Measurements from ENCODE around the gene BEST3. TPM values are rescaled to one million over a fixed set of nuclear protein-coding genes. Genes with fewer than 3 reads are reported as not detected.

BEST3 gene
- total RNA-seq, 1 donor from 2014 or later, result not detected

GRCh38 chr12:69653703-69654102 is 45.4 kb downstream of the BEST3 start:
- Mint-ChIP-seq H3K27ac (ENCODE audit: unreplicated experiment) (no peak overlapping the region), H3K4me3 (ENCODE audit: unreplicated experiment) (no peak overlapping the region), H3K9me3 (ENCODE audit: unreplicated experiment) (peaks cover 4% of the 10 kb centered on the region), H3K36me3 (ENCODE audit: unreplicated experiment) (no peaks in the 10 kb centered on the region), H3K4me1 (ENCODE audit: low read depth, unreplicated experiment) (no peaks in the 10 kb centered on the region), H3K27me3 (ENCODE audit: unreplicated experiment) (no peaks in the 10 kb centered on the region)
- TF ChIP-seq, protein P1, sequence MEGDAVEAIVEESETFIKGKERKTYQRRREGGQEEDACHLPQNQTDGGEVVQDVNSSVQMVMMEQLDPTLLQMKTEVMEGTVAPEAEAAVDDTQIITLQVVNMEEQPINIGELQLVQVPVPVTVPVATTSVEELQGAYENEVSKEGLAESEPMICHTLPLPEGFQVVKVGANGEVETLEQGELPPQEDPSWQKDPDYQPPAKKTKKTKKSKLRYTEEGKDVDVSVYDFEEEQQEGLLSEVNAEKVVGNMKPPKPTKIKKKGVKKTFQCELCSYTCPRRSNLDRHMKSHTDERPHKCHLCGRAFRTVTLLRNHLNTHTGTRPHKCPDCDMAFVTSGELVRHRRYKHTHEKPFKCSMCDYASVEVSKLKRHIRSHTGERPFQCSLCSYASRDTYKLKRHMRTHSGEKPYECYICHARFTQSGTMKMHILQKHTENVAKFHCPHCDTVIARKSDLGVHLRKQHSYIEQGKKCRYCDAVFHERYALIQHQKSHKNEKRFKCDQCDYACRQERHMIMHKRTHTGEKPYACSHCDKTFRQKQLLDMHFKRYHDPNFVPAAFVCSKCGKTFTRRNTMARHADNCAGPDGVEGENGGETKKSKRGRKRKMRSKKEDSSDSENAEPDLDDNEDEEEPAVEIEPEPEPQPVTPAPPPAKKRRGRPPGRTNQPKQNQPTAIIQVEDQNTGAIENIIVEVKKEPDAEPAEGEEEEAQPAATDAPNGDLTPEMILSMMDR (IDR thresholded peaks at IDR 0.05; ENCODE audit: partially characterized antibody, unreplicated experiment), result no peak
- no peak for DNase-seq

- Mint-ChIP-seq H3K27ac (ENCODE audit: unreplicated experiment) (no peak overlapping the region), H3K27me3 (ENCODE audit: unreplicated experiment) (no peaks in the 10 kb centered on the region), H3K36me3 (ENCODE audit: unreplicated experiment) (no peaks in the 10 kb centered on the region), H3K9me3 (ENCODE audit: unreplicated experiment) (peaks cover 3% of the 10 kb centered on the region), H3K4me1 (ENCODE audit: low read depth, unreplicated experiment) (no peaks in the 10 kb centered on the region), H3K4me3 (ENCODE audit: unreplicated experiment) (no peak overlapping the region)
- DNase-seq, result no peak
- TF ChIP-seq, protein P1 (IDR thresholded peaks at IDR 0.05; ENCODE audit: partially characterized antibody, unreplicated experiment), result no peak
Observed at GRCh38 chr12:69651922-69652321, 47.2 kb downstream of the BEST3 start.

- no peaks in the 10 kb centered on the region for H3K27me3 Mint-ChIP-seq (ENCODE audit: unreplicated experiment)
- TF ChIP-seq, protein P1 (IDR thresholded peaks at IDR 0.05; ENCODE audit: partially characterized antibody, unreplicated experiment), result no peak
- H3K4me3 Mint-ChIP-seq (ENCODE audit: unreplicated experiment), result no peak overlapping the region
- no peak for DNase-seq
- no peaks in the 10 kb centered on the region for H3K4me1 Mint-ChIP-seq (ENCODE audit: low read depth, unreplicated experiment)
- no peak overlapping the region for H3K27ac Mint-ChIP-seq (ENCODE audit: unreplicated experiment)
- H3K36me3 Mint-ChIP-seq (ENCODE audit: unreplicated experiment), result no peaks in the 10 kb centered on the region
- H3K9me3 Mint-ChIP-seq (ENCODE audit: unreplicated experiment), result peaks cover 3% of the 10 kb centered on the region
Observed at GRCh38 chr12:69649529-69649928, 49.6 kb downstream of the BEST3 start.

DNA sequence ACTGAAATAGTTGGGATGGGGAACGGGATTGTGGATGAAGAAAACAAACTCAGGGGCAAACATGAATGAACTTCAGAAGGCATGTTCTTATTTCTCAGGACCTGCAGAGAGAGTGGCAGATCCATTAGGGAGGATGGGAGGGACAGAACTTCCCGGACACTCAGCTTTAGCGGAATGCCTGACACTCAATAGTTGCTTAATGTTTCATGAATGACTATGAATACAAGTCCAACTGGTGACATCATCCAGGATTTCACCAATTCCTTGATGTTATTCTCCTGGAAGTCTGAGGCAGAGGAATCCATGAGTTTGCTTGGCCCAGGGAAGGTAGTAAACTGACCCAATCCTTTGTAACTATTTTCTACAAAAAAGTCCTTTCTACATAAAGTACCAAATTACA is 50.6 kb downstream of the BEST3 start:
- TF ChIP-seq, protein P1 (IDR thresholded peaks at IDR 0.05; ENCODE audit: partially characterized antibody, unreplicated experiment), result no peak
- Mint-ChIP-seq H3K4me3 (ENCODE audit: unreplicated experiment) (no peak overlapping the region), H3K9me3 (ENCODE audit: unreplicated experiment) (peaks cover 3% of the 10 kb centered on the region), H3K36me3 (ENCODE audit: unreplicated experiment) (no peaks in the 10 kb centered on the region), H3K4me1 (ENCODE audit: low read depth, unreplicated experiment) (no peaks in the 10 kb centered on the region), H3K27me3 (ENCODE audit: unreplicated experiment) (no peaks in the 10 kb centered on the region), H3K27ac (ENCODE audit: unreplicated experiment) (no peak overlapping the region)
- DNase-seq, result no peak

DNA sequence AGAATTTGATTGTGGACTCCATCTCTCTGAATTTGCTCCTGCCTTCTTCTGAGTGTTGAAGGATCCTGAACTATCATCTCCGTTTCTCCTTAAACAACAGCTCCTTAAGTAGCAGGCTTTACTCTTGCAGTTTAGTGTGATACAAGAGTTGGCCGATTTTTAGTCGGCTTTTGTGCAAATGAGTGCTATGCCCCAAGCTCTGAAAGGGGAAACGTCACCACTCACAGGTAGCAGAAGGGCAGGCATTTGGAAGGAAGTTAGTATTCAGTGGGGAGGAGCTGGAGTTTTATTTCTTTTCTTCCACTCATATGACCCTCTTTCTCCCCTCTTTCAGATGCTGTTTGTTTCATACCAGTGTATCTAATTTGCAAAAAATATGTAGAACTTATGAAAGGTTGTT is 51.9 kb downstream of the BEST3 start:
- Mint-ChIP-seq H3K27me3 (ENCODE audit: unreplicated experiment) (no peaks in the 10 kb centered on the region), H3K4me3 (ENCODE audit: unreplicated experiment) (no peak overlapping the region), H3K27ac (ENCODE audit: unreplicated experiment) (no peak overlapping the region), H3K36me3 (ENCODE audit: unreplicated experiment) (no peaks in the 10 kb centered on the region), H3K9me3 (ENCODE audit: unreplicated experiment) (peaks cover 3% of the 10 kb centered on the region), H3K4me1 (ENCODE audit: low read depth, unreplicated experiment) (no peaks in the 10 kb centered on the region)
- TF ChIP-seq, protein P1 (IDR thresholded peaks at IDR 0.05; ENCODE audit: partially characterized antibody, unreplicated experiment), result no peak
- DNase-seq, result no peak
